ENCODE data around the gene SPSB1. TPM values are rescaled to one million over a fixed set of nuclear protein-coding genes. Genes with fewer than 3 reads are reported as not detected.

SPSB1 gene
- polyA plus RNA-seq, 1 donor (not counting 4 experiments of a cell fraction or from before 2014, with no cell fraction given) = 19.8 TPM

- Histone ChIP-seq H3K27me3 (ENCODE audit: control insufficient read depth, extremely low read depth, insufficient read depth, low read length) (peaks cover 19% of the 10 kb centered on the region), H3K27ac (ENCODE audit: control insufficient read depth, insufficient read depth, low read length) (no peak overlapping the region), H3K4me1 (ENCODE audit: control insufficient read depth, extremely low read depth, insufficient read depth, low read length) (peaks cover 15% of the 10 kb centered on the region), H3K79me2 (ENCODE audit: control insufficient read depth, insufficient read depth, low read length) (no peaks in the 10 kb centered on the region), H3K9me3 (ENCODE audit: control insufficient read depth, low read depth, low read length) (no peaks in the 10 kb centered on the region), H4K20me1 (ENCODE audit: control insufficient read depth, extremely low read depth, insufficient read depth, low read length) (no peaks in the 10 kb centered on the region), H3K4me3 (ENCODE audit: control insufficient read depth in 2 of 3, extremely low read depth in 1 of 3, insufficient read depth in 2 of 3, low read depth in 1 of 3, low read length in 3 of 3) (no peak overlapping the region), H3K36me3 (ENCODE audit: control insufficient read depth in 2 of 2, extremely low read depth in 1 of 2, insufficient read depth in 2 of 2, low read length in 2 of 2) (no peaks in the 10 kb centered on the region), H3K9me1 (ENCODE audit: control insufficient read depth, extremely low read depth, insufficient read depth, low read length) (no peaks in the 10 kb centered on the region), H3K9ac (ENCODE audit: control insufficient read depth, extremely low read depth, insufficient read depth, low read length) (no peak overlapping the region), H2AFZ (ENCODE audit: control insufficient read depth, low read length) (no peak overlapping the region), H3K4me2 (ENCODE audit: control insufficient read depth, extremely low read depth, insufficient read depth, low read depth, low read length) (no peak overlapping the region)
- FAIRE-seq (peak; percentile 87), DNase-seq (ENCODE audit: low read depth, low spot score) (no peak)
- dilution Hi-C loops (cut with MboI; ENCODE audit: extremely low pct_ligation_motif_present, low sequenced_read_pairs) = no loop called here
- TF ChIP-seq, protein P1, sequence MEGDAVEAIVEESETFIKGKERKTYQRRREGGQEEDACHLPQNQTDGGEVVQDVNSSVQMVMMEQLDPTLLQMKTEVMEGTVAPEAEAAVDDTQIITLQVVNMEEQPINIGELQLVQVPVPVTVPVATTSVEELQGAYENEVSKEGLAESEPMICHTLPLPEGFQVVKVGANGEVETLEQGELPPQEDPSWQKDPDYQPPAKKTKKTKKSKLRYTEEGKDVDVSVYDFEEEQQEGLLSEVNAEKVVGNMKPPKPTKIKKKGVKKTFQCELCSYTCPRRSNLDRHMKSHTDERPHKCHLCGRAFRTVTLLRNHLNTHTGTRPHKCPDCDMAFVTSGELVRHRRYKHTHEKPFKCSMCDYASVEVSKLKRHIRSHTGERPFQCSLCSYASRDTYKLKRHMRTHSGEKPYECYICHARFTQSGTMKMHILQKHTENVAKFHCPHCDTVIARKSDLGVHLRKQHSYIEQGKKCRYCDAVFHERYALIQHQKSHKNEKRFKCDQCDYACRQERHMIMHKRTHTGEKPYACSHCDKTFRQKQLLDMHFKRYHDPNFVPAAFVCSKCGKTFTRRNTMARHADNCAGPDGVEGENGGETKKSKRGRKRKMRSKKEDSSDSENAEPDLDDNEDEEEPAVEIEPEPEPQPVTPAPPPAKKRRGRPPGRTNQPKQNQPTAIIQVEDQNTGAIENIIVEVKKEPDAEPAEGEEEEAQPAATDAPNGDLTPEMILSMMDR (optimal IDR thresholded peaks at IDR 0.05 in 1 of 3, IDR thresholded peaks at IDR 0.05 in 1 of 3, conservative IDR thresholded peaks at IDR 0.05 in 1 of 3; ENCODE audit: extremely low read depth in 1 of 3, insufficient read depth in 2 of 3, low read length in 3 of 3) = peak in 2 of 3 experiments; percentile 78 to 94
- no peak for TF ChIP-seq EZH2 (IDR thresholded peaks at IDR 0.05; ENCODE audit: low read length)
Measured at GRCh38 chr1:9249534-9250410, 42.9 kb upstream of the SPSB1 start.

- no peak for DNase-seq (ENCODE audit: low read depth, low spot score)
- Histone ChIP-seq H3K36me3 (ENCODE audit: control insufficient read depth in 2 of 2, extremely low read depth in 1 of 2, insufficient read depth in 2 of 2, low read length in 2 of 2) (no peaks in the 10 kb centered on the region), H3K4me3 (ENCODE audit: control insufficient read depth in 2 of 3, extremely low read depth in 1 of 3, insufficient read depth in 2 of 3, low read depth in 1 of 3, low read length in 3 of 3) (no peak overlapping the region), H3K9me1 (ENCODE audit: control insufficient read depth, extremely low read depth, insufficient read depth, low read length) (no peaks in the 10 kb centered on the region), H2AFZ (ENCODE audit: control insufficient read depth, low read length) (no peak overlapping the region), H3K9ac (ENCODE audit: control insufficient read depth, extremely low read depth, insufficient read depth, low read length) (no peak overlapping the region), H4K20me1 (ENCODE audit: control insufficient read depth, extremely low read depth, insufficient read depth, low read length) (no peaks in the 10 kb centered on the region), H3K4me1 (ENCODE audit: control insufficient read depth, extremely low read depth, insufficient read depth, low read length) (peaks cover 15% of the 10 kb centered on the region), H3K4me2 (ENCODE audit: control insufficient read depth, extremely low read depth, insufficient read depth, low read depth, low read length) (no peak overlapping the region), H3K79me2 (ENCODE audit: control insufficient read depth, insufficient read depth, low read length) (no peaks in the 10 kb centered on the region), H3K27me3 (ENCODE audit: control insufficient read depth, extremely low read depth, insufficient read depth, low read length) (peaks cover 19% of the 10 kb centered on the region), H3K27ac (ENCODE audit: control insufficient read depth, insufficient read depth, low read length) (no peak overlapping the region), H3K9me3 (ENCODE audit: control insufficient read depth, low read depth, low read length) (no peaks in the 10 kb centered on the region)
- TF ChIP-seq, protein P1 (optimal IDR thresholded peaks at IDR 0.05 in 1 of 3, IDR thresholded peaks at IDR 0.05 in 1 of 3, conservative IDR thresholded peaks at IDR 0.05 in 1 of 3; ENCODE audit: extremely low read depth in 1 of 3, insufficient read depth in 2 of 3, low read length in 3 of 3) = no peak
- no peak for TF ChIP-seq EZH2 (IDR thresholded peaks at IDR 0.05; ENCODE audit: low read length)
- no peak for FAIRE-seq
- dilution Hi-C loops (cut with MboI; ENCODE audit: extremely low pct_ligation_motif_present, low sequenced_read_pairs) = no loop called here
Measured at GRCh38 chr1:9250411-9251381, 42.0 kb upstream of the SPSB1 start.

Data from keratinocyte (primary cell).